Fibroblast of skin of abdomen (primary cell): ENCODE data around the gene OR4F15. TPM values are rescaled to one million over a fixed set of nuclear protein-coding genes. Genes with fewer than 3 reads are reported as not detected.
"Not testable (repeated sequence)": the region's sequence is repeated elsewhere in the genome, so short reads cannot be mapped to it uniquely, and the experiment has no call there.

Experiments used
- DNase-seq: peaks from one replicate; pipeline ENCODE4 v3.0.0-alpha.2; 2013
- polyA plus RNA-seq, 2 experiments: library from polyadenylated mRNA; unstranded; fragments of 120-200 nt; gene quantifications; one replicate each; pipeline ENCODE4 v1.2.1, GENCODE V29; 2013; ENCODE audit not compliant: insufficient read length in 2 of 2

OR4F15 gene
- not detected for polyA plus RNA-seq (2013, experiment 1 of 2; ENCODE audit: insufficient read length)
- not detected for polyA plus RNA-seq (2013, experiment 2 of 2; ENCODE audit: insufficient read length)

GRCh38 chr15:101811902-101812301 is at the start of gene OR4F15:
Gene OR4F15, plus strand, starts transcription at chr15:101812202. Its CDS starts 5,985 bp downstream, at chr15:101818187.
- no peak for DNase-seq

GRCh38 chr15:101764669-101765339 is 47.2 kb upstream of the OR4F15 start:
- DNase-seq, result not testable (repeated sequence)

GRCh38 chr15:101765340-101765671 is 46.7 kb upstream of the OR4F15 start:
- DNase-seq, result not testable (repeated sequence)

- no peak for DNase-seq
Observed at GRCh38 chr15:101765772-101766456, 46.1 kb upstream of the OR4F15 start.

GRCh38 chr15:101767083-101767640 is 44.8 kb upstream of the OR4F15 start:
- DNase-seq, result not testable (repeated sequence)

GRCh38 chr15:101772921-101773320 is 39.1 kb upstream of the OR4F15 start:
- DNase-seq, result no peak

GRCh38 chr15:101773496-101774100 is 38.4 kb upstream of the OR4F15 start:
- no peak for DNase-seq

GRCh38 chr15:101775136-101775535 is 36.9 kb upstream of the OR4F15 start:
- DNase-seq, result no peak

- not testable (repeated sequence) for DNase-seq
Observed at GRCh38 chr15:101778576-101778975, 33.4 kb upstream of the OR4F15 start.

GRCh38 chr15:101780225-101780624 is 31.8 kb upstream of the OR4F15 start:
- DNase-seq, result peak; percentile 27

GRCh38 chr15:101781928-101782327 is 30.1 kb upstream of the OR4F15 start:
- no peak for DNase-seq

GRCh38 chr15:101784644-101785043 is 27.4 kb upstream of the OR4F15 start:
- DNase-seq, result no peak

- not testable (repeated sequence) for DNase-seq
Observed at GRCh38 chr15:101786422-101786821, 25.6 kb upstream of the OR4F15 start.

GRCh38 chr15:101788001-101788400 is 24.0 kb upstream of the OR4F15 start:
- DNase-seq, result not testable (repeated sequence)

GRCh38 chr15:101788503-101789269 is 23.3 kb upstream of the OR4F15 start:
- DNase-seq, result not testable (repeated sequence)

GRCh38 chr15:101790748-101791147 is 21.3 kb upstream of the OR4F15 start:
- DNase-seq, result not testable (repeated sequence)

GRCh38 chr15:101793981-101794380 is 18.0 kb upstream of the OR4F15 start:
- DNase-seq, result not testable (repeated sequence)

GRCh38 chr15:101795455-101795854 is 16.5 kb upstream of the OR4F15 start:
- peak; percentile 83 for DNase-seq

- no peak for DNase-seq
Observed at GRCh38 chr15:101799665-101800064, 12.3 kb upstream of the OR4F15 start.

- DNase-seq, result no peak
Observed at GRCh38 chr15:101801048-101801447, 11.0 kb upstream of the OR4F15 start.

GRCh38 chr15:101803209-101803608 is 8.8 kb upstream of the OR4F15 start, which contains the start of gene OR4F6:
Gene OR4F6, plus strand, starts transcription at chr15:101803509. Its CDS starts 2,211 bp downstream, at chr15:101805720.
- DNase-seq, result no peak

- DNase-seq, result no peak
Observed at GRCh38 chr15:101803676-101804075, 8.3 kb upstream of the OR4F15 start.
